Liver (tissue), 9 donors: ENCODE data around the gene SGSM1. TPM values are rescaled to one million over a fixed set of nuclear protein-coding genes. Genes with fewer than 3 reads are reported as not detected.

Experiments used
- DNase-seq: peaks from one replicate; pipeline ENCODE4 v3.0.0-alpha.2; 2017; ENCODE audit warnings: low spot score
- H3K27ac ChIP-seq, 2 donors: one replicate each; pipeline ENCODE4 v1.7.0; 2013; ENCODE audit warnings: inconsistent platforms in 2 of 2, low read length in 2 of 2, control low read depth in 1 of 2, low read depth in 1 of 2, mild to moderate bottlenecking in 1 of 2
- H3K27me3 ChIP-seq, 4 donors: one replicate each; pipeline versions ENCODE4 v1.6.1 to v1.7.0; 2013; ENCODE audit warnings: low read length in 3 of 4, inconsistent platforms in 1 of 4, mild to moderate bottlenecking in 1 of 4, moderate library complexity in 1 of 4; ENCODE audit not compliant: control insufficient read depth in 4 of 4, insufficient read depth in 4 of 4
- H3K36me3 ChIP-seq, 4 donors: one replicate each; pipeline versions ENCODE4 v1.6.1 to v1.7.0; 2013; ENCODE audit warnings: low read length in 3 of 4, mild to moderate bottlenecking in 3 of 4, low read depth in 1 of 4, moderate library complexity in 1 of 4; ENCODE audit not compliant: control insufficient read depth in 4 of 4, insufficient read depth in 3 of 4
- H3K4me1 ChIP-seq, 4 donors: one replicate each; pipeline versions ENCODE4 v1.6.1 to v1.7.0; 2013; ENCODE audit warnings: low read length in 3 of 4, mild to moderate bottlenecking in 3 of 4, moderate library complexity in 1 of 4; ENCODE audit not compliant: control insufficient read depth in 4 of 4, insufficient read depth in 4 of 4
- H3K4me3 ChIP-seq, 3 donors: one replicate each; pipeline versions ENCODE4 v1.6.1 to v1.7.0; 2013; ENCODE audit warnings: low read length in 3 of 3, control low read depth in 1 of 3, low read depth in 1 of 3, mild to moderate bottlenecking in 1 of 3
- H3K9ac ChIP-seq, 2 donors: one replicate each; pipeline ENCODE4 v1.7.0; 2013; ENCODE audit warnings: low read length in 2 of 2, mild to moderate bottlenecking in 2 of 2, moderate library complexity in 2 of 2, control low read depth in 1 of 2, low read depth in 1 of 2
- H3K9me3 ChIP-seq, 4 donors: one replicate each; pipeline versions ENCODE4 v1.6.1 to v1.7.0; 2013; ENCODE audit warnings: low read length in 3 of 4; ENCODE audit not compliant: control insufficient read depth in 4 of 4
- ATF3 ChIP-seq: IDR thresholded peaks from 2 replicates; pipeline ENCODE4 v1.6.1; 2016; ENCODE audit warnings: antibody characterized with exemption
- CTCF ChIP-seq: fragments of 150-350 bp; IDR thresholded peaks from 2 replicates; pipeline ENCODE4 v1.5.1; 2017; ENCODE audit warnings: improper control_type of control experiment, low read depth, low read length; ENCODE audit not compliant: missing input control
- EGR1 ChIP-seq, 2 donors: IDR thresholded peaks; 2 replicates each; pipeline ENCODE4 v1.6.1; 2016 to 2018; ENCODE audit warnings: antibody characterized with exemption in 2 of 2, low read depth in 2 of 2
- FOXA1 ChIP-seq: IDR thresholded peaks from 2 replicates; pipeline ENCODE4 v1.6.1; 2016; ENCODE audit warnings: antibody characterized with exemption
- FOXA2 ChIP-seq: IDR thresholded peaks from 2 replicates; pipeline ENCODE4 v1.6.1; 2016; ENCODE audit warnings: antibody characterized with exemption
- GABPA ChIP-seq, 2 donors: IDR thresholded peaks in 1 of 2; conservative IDR thresholded peaks in 1 of 2; 2 replicates each; pipeline ENCODE4 v1.6.1; 2016; ENCODE audit warnings: antibody characterized with exemption in 2 of 2, mild to moderate bottlenecking in 1 of 2, moderate library complexity in 1 of 2
- HNF4A ChIP-seq, 2 donors: conservative IDR thresholded peaks; 2 replicates each; pipeline ENCODE4 v1.6.1; 2016; ENCODE audit warnings: antibody characterized with exemption in 2 of 2, mild to moderate bottlenecking in 2 of 2
- JUND ChIP-seq, 2 donors: IDR thresholded peaks; 2 replicates each; pipeline ENCODE4 v1.6.1; 2016; ENCODE audit warnings: antibody characterized with exemption in 2 of 2
- MAX ChIP-seq: IDR thresholded peaks from 2 replicates; pipeline ENCODE4 v1.6.1; 2016; ENCODE audit warnings: antibody characterized with exemption
- NR2F2 ChIP-seq: IDR thresholded peaks from 2 replicates; pipeline ENCODE4 v1.6.1; 2016; ENCODE audit warnings: antibody characterized with exemption
- RAD21 ChIP-seq, 2 donors: IDR thresholded peaks; 2 replicates each; pipeline ENCODE4 v1.6.1; 2016; ENCODE audit warnings: antibody characterized with exemption in 2 of 2, mild to moderate bottlenecking in 2 of 2
- REST ChIP-seq: IDR thresholded peaks from 2 replicates; pipeline ENCODE4 v1.6.1; 2016; ENCODE audit warnings: antibody characterized with exemption, mild to moderate bottlenecking
- RXRA ChIP-seq, 2 donors: IDR thresholded peaks; 2 replicates each; pipeline ENCODE4 v1.6.1; 2017 to 2018; ENCODE audit warnings: antibody characterized with exemption in 2 of 2, mild to moderate bottlenecking in 1 of 2
- SP1 ChIP-seq: IDR thresholded peaks from 2 replicates; pipeline ENCODE4 v1.6.1; 2018; ENCODE audit warnings: antibody characterized with exemption, mild to moderate bottlenecking
- TAF1 ChIP-seq: conservative IDR thresholded peaks from 2 replicates; pipeline ENCODE4 v1.6.1; 2016; ENCODE audit warnings: antibody characterized with exemption, mild to moderate bottlenecking
- YY1 ChIP-seq: IDR thresholded peaks from 2 replicates; pipeline ENCODE4 v1.6.1; 2016; ENCODE audit warnings: antibody characterized with exemption, mild to moderate bottlenecking
- ZBTB33 ChIP-seq: IDR thresholded peaks from 2 replicates; pipeline ENCODE4 v1.6.1; 2016; ENCODE audit warnings: antibody characterized with exemption
- WGBS: extraction: QIAGEN DNeasy Blood & Tissue Kit; methylation state at CpG from one replicate; pipeline ENCODE4 v1.1.7; 2013; 5-methylcytosine and 5-hydroxymethylcytosine counted together
- polyA plus RNA-seq, 2 donors: library from polyadenylated mRNA; stranded (reverse) in 1 of 2; unstranded in 1 of 2; fragments of 200-250 nt in 1 of 2; fragments of >200 nt in 1 of 2; fragmentation: Nextera tagmentation in 1 of 2; extraction: Ambion mirVana in 1 of 2; gene quantifications; one replicate each; pipeline versions ENCODE4 v1.2.1 to v1.2.3, GENCODE V29; 2013 to 2015
- total RNA-seq, 2 donors: library from RNA; depleted of rRNA; stranded (reverse); fragments of >200 nt; gene quantifications; one replicate each; pipeline ENCODE4 v1.2.3, GENCODE V29; 2014
- donor health status: healthy.
- donor health status: healthy.
- donor health status: healthy.
- donor health status: healthy.
- donor health status: healthy.

Gene SGSM1
- total and polyA plus RNA-seq, 4 donors = 0.08 to 0.51 (median 0.21) TPM

- TF ChIP-seq SP1 (no peak), ATF3 (no peak), NR2F2 (no peak), TAF1 (no peak), RAD21 (IDR thresholded peaks at IDR 0.05) (no peak), HNF4A (conservative IDR thresholded peaks at IDR 0.05) (no peak), YY1 (no peak), CTCF (no peak), RXRA (IDR thresholded peaks at IDR 0.05) (no peak), FOXA1 (no peak), JUND (IDR thresholded peaks at IDR 0.05) (no peak), EGR1 (IDR thresholded peaks at IDR 0.05; ENCODE audit: low read depth in 2 of 2) (no peak), FOXA2 (no peak), GABPA (IDR thresholded peaks at IDR 0.05 in 1 of 2, conservative IDR thresholded peaks at IDR 0.05 in 1 of 2) (no peak), REST (no peak), ZBTB33 (no peak), MAX (no peak)
- H3K36me3 ChIP-seq = no peaks in the 10 kb centered on the region
- no peak overlapping the region for H3K9ac ChIP-seq
- no peak overlapping the region for H3K4me3 ChIP-seq
- no peaks in the 10 kb centered on the region for H3K9me3 ChIP-seq
- H3K4me1 ChIP-seq = peaks cover 0 to 9% (median 7%) of the 10 kb centered on the region in 4 donors
- H3K27me3 ChIP-seq = no peaks in the 10 kb centered on the region
- no peak overlapping the region for H3K27ac ChIP-seq
- 96% methylated on average over 4 of the region's 4 CpGs for WGBS
- DNase-seq = no peak
Measured at GRCh38 chr22:24824915-24825314, 18.9 kb downstream of the SGSM1 start.
